ENCODE data around the gene TTI1.

DNA sequence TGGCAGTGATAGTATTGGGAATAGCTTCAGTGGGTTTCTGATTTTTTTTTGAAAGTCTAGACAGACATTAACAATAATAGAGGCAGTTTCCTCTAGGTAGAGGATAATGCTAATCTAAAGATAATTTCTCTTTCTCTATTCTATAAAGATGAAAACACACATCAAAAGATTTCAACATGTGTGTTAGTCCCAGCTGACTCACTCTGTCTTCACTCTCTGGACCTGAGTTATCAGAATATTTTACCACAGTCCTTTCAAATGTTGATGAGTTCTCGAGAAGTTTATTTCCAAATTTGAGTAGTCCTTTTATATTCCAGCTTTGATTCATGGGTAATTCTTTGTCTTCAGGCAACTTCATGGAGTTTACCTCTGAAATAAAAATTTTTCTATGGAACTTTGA, 17.4 kb upstream of the TTI1 start:
- TF ChIP-seq CTCF (IDR thresholded peaks at IDR 0.05) (no peak), EZH2 (IDR thresholded peaks at IDR 0.05) (no peak)

All from neural progenitor cell (in vitro differentiated cells).